ENCODE data around the gene RBM12. TPM values are rescaled to one million over a fixed set of nuclear protein-coding genes. Genes with fewer than 3 reads are reported as not detected.

RBM12 gene
- total RNA-seq, 1 donor, result 56.1 TPM

DNA sequence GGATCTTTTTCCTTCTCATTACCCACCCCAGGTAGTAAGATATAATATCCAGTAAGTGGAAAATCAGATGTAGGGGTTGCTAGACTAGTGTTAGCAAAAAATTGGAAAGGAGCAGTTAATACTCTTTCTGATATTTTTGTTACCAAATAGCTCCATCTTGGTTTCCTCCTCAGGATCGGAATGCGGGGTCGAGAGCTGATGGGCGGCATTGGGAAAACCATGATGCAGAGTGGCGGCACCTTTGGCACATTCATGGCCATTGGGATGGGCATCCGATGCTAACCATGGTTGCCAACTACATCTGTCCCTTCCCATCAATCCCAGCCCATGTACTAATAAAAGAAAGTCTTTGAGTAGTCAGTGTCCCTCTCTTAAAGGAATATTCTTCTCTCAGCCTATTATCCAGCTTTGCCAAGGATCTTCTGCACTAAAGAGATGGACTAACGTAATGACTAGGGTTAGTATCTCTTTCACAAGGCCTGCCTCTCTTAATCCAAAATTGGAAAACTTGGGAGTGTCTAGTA is 36.0 kb upstream of the RBM12 start:
- no peak for DNase-seq (ENCODE audit: low read depth)
- TF ChIP-seq, protein P1, sequence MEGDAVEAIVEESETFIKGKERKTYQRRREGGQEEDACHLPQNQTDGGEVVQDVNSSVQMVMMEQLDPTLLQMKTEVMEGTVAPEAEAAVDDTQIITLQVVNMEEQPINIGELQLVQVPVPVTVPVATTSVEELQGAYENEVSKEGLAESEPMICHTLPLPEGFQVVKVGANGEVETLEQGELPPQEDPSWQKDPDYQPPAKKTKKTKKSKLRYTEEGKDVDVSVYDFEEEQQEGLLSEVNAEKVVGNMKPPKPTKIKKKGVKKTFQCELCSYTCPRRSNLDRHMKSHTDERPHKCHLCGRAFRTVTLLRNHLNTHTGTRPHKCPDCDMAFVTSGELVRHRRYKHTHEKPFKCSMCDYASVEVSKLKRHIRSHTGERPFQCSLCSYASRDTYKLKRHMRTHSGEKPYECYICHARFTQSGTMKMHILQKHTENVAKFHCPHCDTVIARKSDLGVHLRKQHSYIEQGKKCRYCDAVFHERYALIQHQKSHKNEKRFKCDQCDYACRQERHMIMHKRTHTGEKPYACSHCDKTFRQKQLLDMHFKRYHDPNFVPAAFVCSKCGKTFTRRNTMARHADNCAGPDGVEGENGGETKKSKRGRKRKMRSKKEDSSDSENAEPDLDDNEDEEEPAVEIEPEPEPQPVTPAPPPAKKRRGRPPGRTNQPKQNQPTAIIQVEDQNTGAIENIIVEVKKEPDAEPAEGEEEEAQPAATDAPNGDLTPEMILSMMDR (IDR thresholded peaks at IDR 0.05; ENCODE audit: insufficient read depth, low read depth, low read length), result no peak
- H3K4me3 ChIP-seq (ENCODE audit: low read depth, low read length), result no peak overlapping the region

DNA sequence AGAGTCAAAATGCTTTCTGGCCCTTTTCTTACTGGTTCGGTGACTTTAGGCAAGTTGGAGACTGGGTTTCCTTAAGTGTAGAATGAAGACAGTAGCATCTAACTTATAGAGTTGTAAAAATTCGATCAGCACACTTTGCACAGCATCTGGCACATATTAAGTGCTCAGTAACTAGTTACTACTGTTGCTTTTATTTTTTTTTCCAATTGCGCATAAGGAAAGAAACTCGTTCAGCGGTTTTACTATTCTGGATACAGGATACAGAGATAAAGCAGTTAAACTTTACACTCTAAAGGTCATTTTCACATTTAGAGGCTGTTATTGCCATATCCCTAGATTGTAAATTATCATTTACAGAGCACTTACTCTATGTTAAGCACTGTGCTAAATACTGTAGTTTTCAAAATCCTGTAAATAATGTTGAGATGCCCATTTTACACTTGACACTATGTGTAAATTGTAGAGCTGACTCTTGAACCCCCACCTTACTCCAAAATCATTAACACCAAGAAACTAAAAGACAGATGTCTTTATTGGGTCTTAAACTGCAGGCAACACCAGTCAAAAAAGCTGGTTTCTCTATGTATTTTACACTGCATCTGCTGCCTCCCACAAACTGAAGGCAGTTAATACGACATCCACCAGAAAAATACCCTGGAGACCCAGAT is 35.4 kb upstream of the RBM12 start:
- peak overlapping the region; percentile 73 for H3K4me3 ChIP-seq (ENCODE audit: low read depth, low read length)
- DNase-seq (ENCODE audit: low read depth), result no peak
- TF ChIP-seq, protein P1 (IDR thresholded peaks at IDR 0.05; ENCODE audit: insufficient read depth, low read depth, low read length), result no peak

DNA sequence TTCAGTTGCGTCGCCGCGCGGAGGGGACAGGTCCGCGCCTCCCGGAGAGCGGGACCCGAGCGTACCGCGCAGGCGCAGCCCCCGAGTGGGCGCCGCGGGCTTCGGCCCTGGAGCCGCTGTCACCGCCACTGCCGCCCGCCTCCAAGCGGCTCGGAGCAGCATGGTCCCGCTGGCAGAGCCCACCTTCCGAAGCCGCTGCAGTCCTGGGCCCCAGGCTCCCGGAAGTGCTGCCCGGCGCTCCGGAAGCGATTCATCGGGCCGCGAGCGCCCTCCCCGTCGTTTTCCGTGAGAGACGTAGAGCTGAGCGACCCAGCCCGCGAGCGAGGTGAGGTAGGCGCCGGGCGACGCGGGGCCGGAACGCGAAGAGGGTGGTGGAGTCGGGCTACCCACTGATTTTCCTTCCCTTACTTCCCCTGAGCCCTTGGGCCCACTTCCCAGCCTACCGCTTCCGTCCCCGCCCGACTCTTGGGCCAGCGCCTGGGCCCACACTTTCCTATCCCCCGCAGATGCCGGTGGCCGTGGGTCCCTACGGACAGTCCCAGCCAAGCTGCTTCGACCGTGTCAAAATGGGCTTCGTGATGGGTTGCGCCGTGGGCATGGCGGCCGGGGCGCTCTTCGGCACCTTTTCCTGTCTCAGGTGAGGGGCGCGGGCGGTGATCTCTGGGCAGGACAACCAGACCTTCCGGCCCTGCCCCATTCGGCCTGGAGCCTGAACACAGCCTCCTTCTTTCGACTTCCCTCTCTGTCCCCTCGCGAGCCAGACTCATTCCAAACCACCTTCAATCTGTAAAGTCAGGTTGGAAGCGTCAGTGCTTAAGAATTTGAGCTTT is 34.6 kb upstream of the RBM12 start, which contains the start of the genes NFS1 and ROMO1:
TSS of gene NFS1 (minus strand) at position 226 of the 830 bp plus-strand sequence. CDS start at position 162, 64 bp downstream.
TSS of gene ROMO1 (plus strand) at position 279 of the 830 bp plus-strand sequence. CDS start at position 507, 228 bp downstream.
- peak within 1 kb of the TSS; percentile 73 for H3K4me3 ChIP-seq (ENCODE audit: low read depth, low read length)
- TF ChIP-seq, protein P1 (IDR thresholded peaks at IDR 0.05; ENCODE audit: insufficient read depth, low read depth, low read length), result no peak

DNA sequence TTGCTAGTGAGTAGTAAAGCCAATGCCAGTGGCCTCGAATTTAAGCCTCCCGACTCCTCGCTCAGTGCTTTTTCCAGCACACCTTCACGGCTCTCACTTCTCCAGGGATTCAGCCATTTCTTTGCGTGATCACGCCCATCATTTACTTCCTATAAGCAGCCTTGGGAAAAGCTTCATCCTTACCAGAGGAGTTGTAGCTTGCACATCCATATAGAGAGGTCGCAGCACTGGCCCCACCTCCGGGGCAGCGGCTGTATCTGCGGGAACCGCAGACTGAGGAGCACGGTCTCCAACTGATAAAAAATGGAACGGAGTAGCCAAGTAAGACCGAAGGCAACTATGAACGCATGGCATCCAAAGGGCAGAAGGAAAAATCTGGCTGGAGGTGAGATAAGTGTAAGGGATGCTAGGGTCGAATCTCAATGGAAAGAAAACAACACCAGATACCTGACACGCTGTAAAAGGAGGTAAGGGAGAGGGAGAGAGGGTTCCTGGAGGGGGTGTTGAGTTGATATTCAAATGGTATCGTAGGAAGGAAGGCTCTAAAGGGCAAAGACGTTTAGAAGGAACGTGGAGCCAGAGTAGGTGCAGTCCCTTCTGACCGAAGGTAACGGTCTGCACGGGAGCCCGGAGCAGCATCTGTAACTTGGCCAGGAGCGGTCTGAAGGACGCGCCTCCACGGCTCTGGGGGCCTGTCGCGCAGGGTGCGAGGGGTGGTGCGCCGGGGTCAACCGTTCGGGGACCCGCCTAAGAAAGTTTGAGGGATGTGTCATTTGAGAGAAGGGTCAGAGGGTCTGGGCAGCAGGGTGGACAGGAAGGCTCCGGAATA is 33.8 kb upstream of the RBM12 start:
- H3K4me3 ChIP-seq (ENCODE audit: low read depth, low read length), result peak overlapping the region; percentile 73
- TF ChIP-seq, protein P1 (IDR thresholded peaks at IDR 0.05; ENCODE audit: insufficient read depth, low read depth, low read length), result no peak
- no peak for DNase-seq (ENCODE audit: low read depth)

More for the DNA sequence above, 34.6 kb upstream of the RBM12 start, which contains the start of the genes NFS1 and ROMO1:
- DNase-seq (ENCODE audit: low read depth), result peak; percentile 80

DNA sequence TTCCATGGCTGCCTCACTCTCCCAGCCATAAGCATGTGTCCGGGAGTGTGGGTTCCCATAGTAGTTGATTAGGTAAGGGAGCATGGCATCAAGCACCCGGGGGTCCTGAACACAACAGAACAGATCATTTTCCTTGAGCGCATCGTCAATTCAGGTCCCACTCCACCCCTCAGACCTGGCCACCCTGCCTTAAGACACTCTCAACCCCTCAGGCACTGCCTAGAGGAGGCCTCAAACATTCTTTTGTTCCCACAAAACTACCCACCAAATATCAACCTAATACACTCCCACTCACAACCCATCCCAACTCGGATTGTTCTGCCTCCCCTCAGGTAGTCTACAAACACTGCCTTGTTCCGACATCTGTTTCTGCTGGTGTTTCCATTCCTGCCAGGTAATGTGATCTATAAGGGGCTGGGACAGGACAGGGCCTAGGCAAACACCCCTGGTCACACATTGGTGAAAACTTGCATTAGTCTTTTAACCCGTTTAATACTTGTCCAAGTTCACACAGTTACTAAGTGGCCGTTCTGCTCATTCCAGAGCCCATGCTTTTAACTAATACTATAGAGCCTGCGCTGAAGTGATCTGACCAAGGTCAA is 33.1 kb upstream of the RBM12 start:
- peak overlapping the region; percentile 73 for H3K4me3 ChIP-seq (ENCODE audit: low read depth, low read length)
- DNase-seq (ENCODE audit: low read depth), result no peak
- TF ChIP-seq, protein P1 (IDR thresholded peaks at IDR 0.05; ENCODE audit: insufficient read depth, low read depth, low read length), result no peak

DNA sequence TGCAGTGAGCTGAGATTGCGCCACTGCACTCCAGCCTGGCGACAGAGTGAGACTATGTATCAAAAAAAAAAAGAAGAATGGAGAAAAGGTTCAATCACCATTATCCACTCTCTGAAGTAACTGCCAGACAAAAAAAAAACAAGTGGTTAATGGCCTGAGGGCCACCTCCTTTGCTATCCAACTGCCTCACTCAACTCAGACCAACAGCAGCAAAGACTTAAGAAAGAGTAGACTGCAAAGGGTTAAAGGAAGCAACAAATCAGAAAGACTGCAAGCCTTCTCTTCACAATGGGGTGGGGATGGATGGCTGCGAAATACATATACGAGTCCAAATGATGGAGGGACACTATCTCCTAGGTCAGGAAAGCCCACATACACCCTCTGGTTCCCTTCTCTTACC is 31.3 kb upstream of the RBM12 start:
- TF ChIP-seq, protein P1 (IDR thresholded peaks at IDR 0.05; ENCODE audit: insufficient read depth, low read depth, low read length), result no peak
- no peak for DNase-seq (ENCODE audit: low read depth)
- H3K4me3 ChIP-seq (ENCODE audit: low read depth, low read length), result no peak overlapping the region

All from fibroblast of villous mesenchyme (primary cell).